Measurements from ENCODE around the gene HOXA13. TPM values are rescaled to one million over a fixed set of nuclear protein-coding genes. Genes with fewer than 3 reads are reported as not detected.

The HOXA13 gene
- total RNA-seq, 1 experiment from 2014 or later = 0.35 TPM

- no peaks in the 10 kb centered on the region for H4K20me1 ChIP-seq (ENCODE audit: insufficient read depth)
- H3K79me2 ChIP-seq (ENCODE audit: low read depth) = no peaks in the 10 kb centered on the region
- DNase-seq = no peak
- H3F3A ChIP-seq (ENCODE audit: insufficient read depth, low read depth) = peaks cover 13% of the 10 kb centered on the region; the same call in 1 of the 2 replicates
- TF ChIP-seq CTCF (conservative IDR thresholded peaks at IDR 0.05) = no peak
- TF ChIP-seq EZH2 (IDR thresholded peaks at IDR 0.05; ENCODE audit: low read depth) = no peak
- no peaks in the 10 kb centered on the region for H3K9me3 ChIP-seq (ENCODE audit: insufficient read depth, low read depth)
- no peak overlapping the region for H3K27ac ChIP-seq
- peaks cover 19% of the 10 kb centered on the region; the same call in 1 of the 2 replicates for H3K27me3 ChIP-seq (ENCODE audit: insufficient read depth, low read depth)
- no peaks in the 10 kb centered on the region for H3K4me1 ChIP-seq (replicated peaks; ENCODE audit: insufficient read depth)
- intact Hi-C loops (cut with micrococcal nuclease; ENCODE audit: unreplicated experiment) = loop anchor here (5.0 kb wide), 1 partner anchor 460 kb away; the partner anchor contains the start of gene HIBADH
- ChIA-PET POLR2A (ENCODE audit: unreplicated experiment) (interaction anchor here (0.6 kb wide), 1 partner anchor 722 kb away, joined by 5 read pairs; no protein-coding TSS in a partner anchor), CTCF (no interaction called here)
- no TSS peak for BruUV-seq (replicated peaks)
- H3K36me3 ChIP-seq (ENCODE audit: low read depth) = no peaks in the 10 kb centered on the region
- H3K4me3 ChIP-seq = no peak overlapping the region
- H3K9me2 ChIP-seq (ENCODE audit: insufficient read depth) = no peaks in the 10 kb centered on the region
- no peak overlapping the region for H3K4me2 ChIP-seq
- H2AFZ ChIP-seq = no peak overlapping the region
Measured at GRCh38 chr7:27202018-27202861, 2.3 kb upstream of the HOXA13 start.

DNA sequence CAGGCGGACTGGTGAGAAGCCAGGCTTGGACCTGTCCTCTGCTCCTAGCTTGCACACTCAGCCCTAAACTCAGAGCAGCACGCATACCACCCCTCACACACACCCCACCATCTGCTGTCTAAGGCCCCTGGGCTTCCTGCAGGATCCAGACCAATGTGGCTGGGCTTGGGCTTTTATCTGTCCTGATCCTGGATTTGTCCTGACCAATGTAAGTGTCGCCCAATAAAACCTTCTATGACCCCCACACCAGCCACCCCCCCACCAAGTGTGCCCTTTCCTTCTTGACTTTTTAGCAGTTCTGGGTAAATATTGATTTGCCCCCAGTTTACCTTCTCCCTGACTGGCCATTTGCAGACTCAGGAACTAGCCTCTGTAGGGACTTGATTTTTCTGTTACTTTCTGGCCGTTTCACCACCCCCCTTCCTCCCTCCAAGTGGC lies 1.7 kb upstream of the HOXA13 start:
- Histone ChIP-seq H2AFZ (no peak overlapping the region), H3K4me2 (peak overlapping the region; percentile 92; the same call in 1 of the 2 replicates), H3K27ac (no peak overlapping the region), H3K4me1 (replicated peaks; ENCODE audit: insufficient read depth) (no peaks in the 10 kb centered on the region), H3K9me2 (ENCODE audit: insufficient read depth) (no peaks in the 10 kb centered on the region), H3K9me3 (ENCODE audit: insufficient read depth, low read depth) (no peaks in the 10 kb centered on the region), H3K4me3 (no peak overlapping the region), H3K36me3 (ENCODE audit: low read depth) (no peaks in the 10 kb centered on the region), H3K79me2 (ENCODE audit: low read depth) (no peaks in the 10 kb centered on the region), H3F3A (ENCODE audit: insufficient read depth, low read depth) (peaks cover 17% of the 10 kb centered on the region; the same call in 1 of the 2 replicates), H4K20me1 (ENCODE audit: insufficient read depth) (no peaks in the 10 kb centered on the region), H3K27me3 (ENCODE audit: insufficient read depth, low read depth) (peaks cover 19% of the 10 kb centered on the region; the same call in 1 of the 2 replicates)
- no TSS peak for BruUV-seq (replicated peaks)
- no peak for DNase-seq
- ChIA-PET CTCF (no interaction called here), POLR2A (ENCODE audit: unreplicated experiment) (no interaction called here)
- intact Hi-C loops (cut with micrococcal nuclease; ENCODE audit: unreplicated experiment) = loop anchor here (5.0 kb wide), 1 partner anchor 461 kb away; the partner anchor contains the start of gene HIBADH
- TF ChIP-seq EZH2 (IDR thresholded peaks at IDR 0.05; ENCODE audit: low read depth) = no peak
- TF ChIP-seq CTCF (conservative IDR thresholded peaks at IDR 0.05) = no peak

- no peak for DNase-seq
- peaks cover 19% of the 10 kb centered on the region; the same call in 1 of the 2 replicates for H3K27me3 ChIP-seq (ENCODE audit: insufficient read depth, low read depth)
- H3K27ac ChIP-seq = no peak overlapping the region
- H3K36me3 ChIP-seq (ENCODE audit: low read depth) = no peaks in the 10 kb centered on the region
- ChIA-PET POLR2A (ENCODE audit: unreplicated experiment) (no interaction called here), CTCF (interaction anchor here (1.7 kb wide), 1 partner anchor 720 kb away, joined by 9 read pairs; no protein-coding TSS in a partner anchor)
- intact Hi-C loops (cut with micrococcal nuclease; ENCODE audit: unreplicated experiment) = loop anchor here (1.0 to 5.0 kb wide), 2 partner anchors 375 to 461 kb away; partner anchors contain the start of gene HIBADH
- H3F3A ChIP-seq (ENCODE audit: insufficient read depth, low read depth) = peaks cover 19% of the 10 kb centered on the region; the same call in 1 of the 2 replicates
- no peaks in the 10 kb centered on the region for H3K9me2 ChIP-seq (ENCODE audit: insufficient read depth)
- no peaks in the 10 kb centered on the region for H3K79me2 ChIP-seq (ENCODE audit: low read depth)
- H3K9me3 ChIP-seq (ENCODE audit: insufficient read depth, low read depth) = no peaks in the 10 kb centered on the region
- peak overlapping the region; percentile 80 for H2AFZ ChIP-seq
- no peaks in the 10 kb centered on the region for H4K20me1 ChIP-seq (ENCODE audit: insufficient read depth)
- TF ChIP-seq CTCF (conservative IDR thresholded peaks at IDR 0.05) = no peak
- no peak for TF ChIP-seq EZH2 (IDR thresholded peaks at IDR 0.05; ENCODE audit: low read depth)
- H3K4me3 ChIP-seq = peak overlapping the region; percentile 66
- H3K4me2 ChIP-seq = peak overlapping the region; percentile 92
- BruUV-seq (replicated peaks) = no TSS peak
- H3K4me1 ChIP-seq (replicated peaks; ENCODE audit: insufficient read depth) = no peaks in the 10 kb centered on the region
Measured at GRCh38 chr7:27200761-27201579, 1.1 kb upstream of the HOXA13 start.
